Endothelial cell of umbilical vein (primary cell): ENCODE measurements around the gene MORC3. TPM values are rescaled to one million over a fixed set of nuclear protein-coding genes. Genes with fewer than 3 reads are reported as not detected.

Experiments
- BruUV-seq: library from RNA; stranded (reverse); fragments of 400-500 nt; replicated peaks from 2 replicates; lab custom pipeline; 2021; lab: Mats Ljungman, UMichigan
- CTCF ChIA-PET: fragments of 300-600, 350-600 bp; sonication (Branson Sonifier 250); formaldehyde crosslinking; loops from one replicate; lab custom pipeline; 2021; ENCODE audit warnings: antibody characterized with exemption, inconsistent platforms; lab: Charles Lee
- POLR2A ChIA-PET: fragments of 300-600, 350-600 bp; sonication (Branson Sonifier 250); formaldehyde crosslinking; loops from one replicate; lab custom pipeline; 2021; ENCODE audit warnings: antibody characterized with exemption, inconsistent platforms; lab: Charles Lee
- DNase-seq: peaks from one replicate; pipeline ENCODE4 v3.0.0-alpha.2; 2011; ENCODE audit warnings: low read depth, low spot score
- FAIRE-seq: peaks from 2 replicates; lab custom pipeline; 2011; peaks lifted over from hg19 to GRCh38; lab: Jason Lieb, UNC
- H2AFZ ChIP-seq: 2 replicates; pipeline ENCODE4 v1.6.0; 2012; ENCODE audit warnings: low read depth, low read length, control low read depth, inconsistent platforms
- H3K27ac ChIP-seq: 2 replicates; pipeline ENCODE4 v1.5.1; 2011; ENCODE audit warnings: low read depth, mild to moderate bottlenecking, control low read depth, low read length, moderate library complexity; ENCODE audit not compliant: insufficient read depth
- H3K27me3 ChIP-seq, 2 experiments: 2 replicates each; pipeline versions ENCODE4 v1.6.0 to v1.6.1; 2011; ENCODE audit warnings: low read length in 2 of 2, mixed read lengths in 1 of 2; ENCODE audit not compliant: control insufficient read depth in 2 of 2, insufficient read depth in 2 of 2
- H3K36me3 ChIP-seq, 2 experiments: 2 replicates in 1 of 2; 3 replicates in 1 of 2; pipeline ENCODE4 v1.5.1; 2011; ENCODE audit warnings: low read length in 2 of 2, mild to moderate bottlenecking in 1 of 2, moderate library complexity in 1 of 2; ENCODE audit not compliant: control insufficient read depth in 2 of 2, insufficient read depth in 2 of 2; ENCODE audit errors: extremely low read depth in 1 of 2
- H3K4me1 ChIP-seq: 3 replicates; pipeline ENCODE4 v1.5.1; 2011; ENCODE audit warnings: mild to moderate bottlenecking, low read length; ENCODE audit not compliant: control insufficient read depth, insufficient read depth; ENCODE audit errors: extremely low read depth
- H3K4me2 ChIP-seq: 2 replicates; pipeline ENCODE4 v1.6.1; 2011; ENCODE audit warnings: low read length, control low read depth, mixed read lengths; ENCODE audit not compliant: insufficient read depth
- H3K4me3 ChIP-seq, 3 experiments: fragments of 200-600 bp in 1 of 3; sonication (generic), shearing (Covaris generic) in 1 of 3; replicated peaks in 1 of 3; 2 replicates each; pipeline ENCODE4 v1.5.1; 2011 to 2016; ENCODE audit warnings: control low read depth in 3 of 3, low read length in 3 of 3, mild to moderate bottlenecking in 2 of 3, inconsistent platforms in 1 of 3, low read depth in 1 of 3, moderate library complexity in 1 of 3; ENCODE audit not compliant: insufficient read depth in 1 of 3
- H3K79me2 ChIP-seq: 2 replicates; pipeline ENCODE4 v1.6.0; 2012; ENCODE audit warnings: low read length, inconsistent platforms; ENCODE audit not compliant: control insufficient read depth, insufficient read depth
- H3K9ac ChIP-seq: replicated peaks from 2 replicates; pipeline ENCODE3; 2011; ENCODE audit warnings: low read length, control low read depth; ENCODE audit not compliant: insufficient read depth; ENCODE audit errors: extremely low read depth
- H3K9me1 ChIP-seq: replicated peaks from 3 replicates; pipeline ENCODE4 v1.6.0; 2011; ENCODE audit warnings: mild to moderate bottlenecking, low read length; ENCODE audit not compliant: control insufficient read depth, insufficient read depth; ENCODE audit errors: extremely low read depth
- H3K9me3 ChIP-seq: replicated peaks from 2 replicates; pipeline ENCODE4 v1.5.1; 2012; ENCODE audit warnings: low read length, inconsistent platforms; ENCODE audit not compliant: control insufficient read depth, insufficient read depth
- H4K20me1 ChIP-seq: replicated peaks from 2 replicates; pipeline ENCODE3; 2011; ENCODE audit warnings: mild to moderate bottlenecking, low read length; ENCODE audit not compliant: control insufficient read depth, insufficient read depth; ENCODE audit errors: extremely low read depth
- EZH2 ChIP-seq: IDR thresholded peaks from 2 replicates; pipeline ENCODE4 v1.6.1; 2012; ENCODE audit warnings: borderline replicate concordance, low read depth, mild to moderate bottlenecking, moderate library complexity, low read length, inconsistent platforms; ENCODE audit not compliant: severe bottlenecking
- GATA2 ChIP-seq: IDR thresholded peaks from 2 replicates; pipeline ENCODE4 v1.7.0; 2011; ENCODE audit warnings: low read depth, mild to moderate bottlenecking, moderate library complexity, mixed read lengths, low read length; ENCODE audit not compliant: insufficient read length, insufficient read depth
- JUN ChIP-seq: IDR thresholded peaks from 2 replicates; pipeline ENCODE4 v1.6.1; 2011; ENCODE audit warnings: borderline replicate concordance, low read depth; ENCODE audit not compliant: insufficient read length, insufficient read depth
- MYC ChIP-seq: IDR thresholded peaks from one replicate; pipeline ENCODE4 v1.6.1; 2011; ENCODE audit warnings: mild to moderate bottlenecking, low read depth, low read length
- POLR2A ChIP-seq: IDR thresholded peaks from 2 replicates; pipeline ENCODE4 v1.6.1; 2012; ENCODE audit warnings: low read depth, mild to moderate bottlenecking, control low read depth, low read length
- POLR2AphosphoS5 ChIP-seq: IDR thresholded peaks from 2 replicates; pipeline ENCODE4 v1.6.1; 2012; ENCODE audit warnings: low read depth, mild to moderate bottlenecking, control low read depth, low read length, moderate library complexity; ENCODE audit not compliant: insufficient read depth
- dilution Hi-C: fragments of 300-500 bp; cut with MboI; formaldehyde crosslinking; loops from one replicate; pipeline ENCODE4 v1.15.0; 2019; ENCODE audit warnings: low sequenced_read_pairs; ENCODE audit not compliant: extremely low pct_ligation_motif_present
- intact Hi-C: fragments of 100-400 bp; cut with micrococcal nuclease; formaldehyde crosslinking; loops from one replicate; pipeline ENCODE4 v1.10.0; 2022
- polyA plus RNA-seq, 4 experiments: library from polyadenylated mRNA; depleted of rRNA in 3 of 4; stranded (reverse) in 3 of 4; unstranded in 1 of 4; fragments of >200 nt; gene quantifications; 2 replicates each; pipeline versions ENCODE4 v1.2.1 to v1.2.3, GENCODE V29; 2011 to 2012; ENCODE audit warnings: missing spikeins in 1 of 4
- total RNA-seq: library from RNA; stranded (reverse); gene quantifications from 2 replicates; pipeline ENCODE4 v1.2.3, GENCODE V29; 2021
- TF ChIP-seq, protein P1 (sequence below), 2 donors: IDR thresholded peaks; 1 replicate in 1 of 2; 2 replicates in 1 of 2; pipeline ENCODE4 v1.5.1; 2011; ENCODE audit warnings: low read length in 2 of 2, mild to moderate bottlenecking in 2 of 2, moderate library complexity in 2 of 2, control low read depth in 1 of 2, inconsistent platforms in 1 of 2, low read depth in 1 of 2; ENCODE audit not compliant: insufficient read depth in 1 of 2; ENCODE audit errors: extremely low read depth in 1 of 2
- TF ChIP-seq, protein P2 (sequence below): IDR thresholded peaks from 2 replicates; pipeline ENCODE4 v1.6.1; 2011; ENCODE audit not compliant: insufficient read depth, insufficient read length

Gene MORC3
- total and polyA plus RNA-seq, 2 donors (not counting 3 experiments of a cell fraction or from before 2014, with no cell fraction given) = 7.3 to 25.3 TPM

DNA sequence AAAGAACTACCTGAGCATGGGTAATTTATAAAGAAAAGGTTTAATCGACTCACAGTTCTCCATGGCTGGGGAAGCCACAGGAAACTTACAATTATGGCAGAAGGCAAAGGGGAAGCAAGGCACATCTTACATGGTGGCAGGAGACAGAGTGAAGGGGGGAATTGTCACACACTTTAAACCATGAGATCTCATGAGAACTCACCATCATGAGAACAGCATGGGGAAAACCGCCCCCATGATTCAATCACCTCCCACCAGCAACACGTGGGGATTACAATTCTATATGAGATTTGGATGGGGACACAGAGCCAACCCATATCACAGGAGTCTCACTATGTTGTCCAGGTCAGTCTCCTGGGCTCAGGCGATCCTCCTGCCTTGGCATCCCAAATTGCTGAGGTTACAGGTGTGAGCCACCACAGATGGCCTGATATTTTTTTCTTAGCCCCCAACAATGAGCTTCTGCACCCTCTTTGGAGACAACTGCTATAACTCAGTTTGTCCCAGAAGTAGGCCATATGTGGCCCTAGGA is 22.5 kb upstream of the MORC3 start:
- TF ChIP-seq GATA2 = no peak
- no TSS peak for BruUV-seq
- FAIRE-seq (no peak), DNase-seq (no peak)
- H3K9ac ChIP-seq = no peak overlapping the region
- dilution Hi-C loops = no loop called here
- no peaks in the 10 kb centered on the region for H3K9me3 ChIP-seq
- H3K4me2 ChIP-seq = no peak overlapping the region
- no peaks in the 10 kb centered on the region for H3K9me1 ChIP-seq
- intact Hi-C loops = no loop called here
- H3K36me3 ChIP-seq = no peaks in the 10 kb centered on the region
- H2AFZ ChIP-seq = no peak overlapping the region
- H3K27ac ChIP-seq = no peak overlapping the region
- no peaks in the 10 kb centered on the region for H3K4me1 ChIP-seq
- no peaks in the 10 kb centered on the region for H4K20me1 ChIP-seq
- ChIA-PET CTCF (interaction anchor here (1.1 to 1.2 kb wide), 2 partner anchors 12 to 14 kb away, joined by 3 read pairs; no protein-coding TSS in a partner anchor), POLR2A (no interaction called here)
- peaks cover 0 to 3% of the 10 kb centered on the region in 2 experiments for H3K27me3 ChIP-seq
- H3K4me3 ChIP-seq = no peak overlapping the region
- no peaks in the 10 kb centered on the region for H3K79me2 ChIP-seq

DNA sequence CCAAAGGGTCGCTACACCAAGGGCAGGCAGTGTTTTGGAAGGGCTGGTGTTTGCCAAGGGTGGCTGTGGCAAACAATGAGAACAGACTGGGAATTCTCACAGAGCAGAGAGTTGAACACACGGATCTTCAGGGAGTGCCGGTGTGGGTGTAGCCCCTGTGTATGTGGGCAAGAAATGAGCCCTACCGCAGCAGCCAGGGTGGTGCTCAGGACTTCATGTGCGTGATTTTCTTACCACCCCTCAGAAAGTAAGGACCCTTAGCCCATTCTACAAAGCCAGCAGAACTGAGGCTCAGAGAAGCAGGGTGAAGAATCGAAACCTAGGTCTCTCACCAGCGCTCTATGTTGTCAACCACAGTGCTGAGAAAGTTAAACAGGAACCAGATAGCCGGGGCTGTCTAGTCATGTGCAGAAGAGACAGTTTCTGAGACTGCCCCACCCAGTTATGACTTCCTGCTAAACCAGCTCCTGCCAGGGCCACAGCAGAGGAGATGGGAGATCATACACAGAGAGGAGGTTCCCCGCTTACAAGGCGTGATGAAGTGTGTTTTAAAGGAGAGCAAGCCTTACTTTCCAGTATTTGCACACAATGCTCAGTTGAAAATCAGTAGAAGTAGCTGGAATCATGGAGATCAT is 21.9 kb upstream of the MORC3 start:
- no peak overlapping the region for H3K9ac ChIP-seq
- FAIRE-seq = no peak
- POLR2A ChIA-PET = no interaction called here

More for the DNA sequence above, 21.9 kb upstream of the MORC3 start:
- Histone ChIP-seq H3K36me3 (no peaks in the 10 kb centered on the region), H3K4me2 (no peak overlapping the region), H2AFZ (peak overlapping the region; percentile 17), H3K9me3 (no peaks in the 10 kb centered on the region), H3K9me1 (no peaks in the 10 kb centered on the region), H3K4me1 (no peaks in the 10 kb centered on the region), H3K79me2 (no peaks in the 10 kb centered on the region), H3K27ac (no peak overlapping the region), H3K4me3 (no peak overlapping the region), H4K20me1 (no peaks in the 10 kb centered on the region), H3K27me3 (peaks cover 0 to 3% of the 10 kb centered on the region in 2 experiments)
- BruUV-seq = no TSS peak
- TF ChIP-seq POLR2A (no peak), EZH2 (no peak), GATA2 (no peak), MYC (no peak), JUN (no peak), POLR2AphosphoS5 (no peak)
- TF ChIP-seq, protein P1, sequence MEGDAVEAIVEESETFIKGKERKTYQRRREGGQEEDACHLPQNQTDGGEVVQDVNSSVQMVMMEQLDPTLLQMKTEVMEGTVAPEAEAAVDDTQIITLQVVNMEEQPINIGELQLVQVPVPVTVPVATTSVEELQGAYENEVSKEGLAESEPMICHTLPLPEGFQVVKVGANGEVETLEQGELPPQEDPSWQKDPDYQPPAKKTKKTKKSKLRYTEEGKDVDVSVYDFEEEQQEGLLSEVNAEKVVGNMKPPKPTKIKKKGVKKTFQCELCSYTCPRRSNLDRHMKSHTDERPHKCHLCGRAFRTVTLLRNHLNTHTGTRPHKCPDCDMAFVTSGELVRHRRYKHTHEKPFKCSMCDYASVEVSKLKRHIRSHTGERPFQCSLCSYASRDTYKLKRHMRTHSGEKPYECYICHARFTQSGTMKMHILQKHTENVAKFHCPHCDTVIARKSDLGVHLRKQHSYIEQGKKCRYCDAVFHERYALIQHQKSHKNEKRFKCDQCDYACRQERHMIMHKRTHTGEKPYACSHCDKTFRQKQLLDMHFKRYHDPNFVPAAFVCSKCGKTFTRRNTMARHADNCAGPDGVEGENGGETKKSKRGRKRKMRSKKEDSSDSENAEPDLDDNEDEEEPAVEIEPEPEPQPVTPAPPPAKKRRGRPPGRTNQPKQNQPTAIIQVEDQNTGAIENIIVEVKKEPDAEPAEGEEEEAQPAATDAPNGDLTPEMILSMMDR (IDR thresholded peaks at IDR 0.05; ENCODE audit: extremely low read depth in 1 of 2, insufficient read depth in 1 of 2, low read depth in 1 of 2, low read length in 2 of 2) = no peak
- TF ChIP-seq, protein P2, sequence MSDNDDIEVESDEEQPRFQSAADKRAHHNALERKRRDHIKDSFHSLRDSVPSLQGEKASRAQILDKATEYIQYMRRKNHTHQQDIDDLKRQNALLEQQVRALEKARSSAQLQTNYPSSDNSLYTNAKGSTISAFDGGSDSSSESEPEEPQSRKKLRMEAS = no peak
- DNase-seq = no peak
- dilution Hi-C loops = no loop called here
- intact Hi-C loops = no loop called here
- CTCF ChIA-PET = interaction anchor here (0.7 to 1.2 kb wide), 3 partner anchors 11 to 38 kb away, joined by 3 read pairs; no protein-coding TSS in a partner anchor
